GM18502 (cell line): ENCODE measurements around the gene TRRAP.

Experiments used
- ATAC-seq: cut with Tn5 transposase; IDR thresholded peaks from one replicate; pipeline ENCODE4 v1.9.1; 2021; ENCODE audit warnings: mild to moderate bottlenecking; ENCODE audit not compliant: unreplicated experiment, poor library complexity

Gene TRRAP

DNA sequence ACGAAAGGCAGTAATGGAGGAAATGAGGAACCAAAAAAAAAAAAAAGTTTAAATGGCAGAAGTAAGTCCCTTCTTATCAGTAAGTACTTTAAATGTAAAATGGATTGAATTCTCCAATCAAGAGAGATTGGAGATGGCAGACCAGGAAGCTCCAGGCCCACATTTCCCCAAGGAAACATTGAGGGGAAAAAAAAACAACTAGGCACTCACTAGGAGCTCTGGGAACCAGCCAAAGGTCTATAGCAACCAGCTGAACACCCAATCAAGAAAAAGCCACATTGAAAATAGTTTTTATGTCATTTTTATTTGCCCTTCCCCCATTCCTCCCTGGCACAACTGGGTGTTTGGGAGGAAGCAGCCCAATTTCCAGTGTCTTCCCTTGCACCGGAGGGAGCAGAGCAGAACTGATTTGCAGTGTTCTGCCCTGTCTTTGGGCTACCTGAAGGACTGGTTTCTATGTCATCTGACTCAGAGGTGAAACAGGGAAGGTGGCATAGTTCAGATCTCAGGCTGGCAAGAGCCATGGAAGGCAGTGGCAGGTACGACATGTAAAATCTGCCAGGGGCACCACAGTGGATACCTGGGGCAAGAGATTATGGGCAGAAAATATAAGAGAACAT, 143.7 kb downstream of the TRRAP start:
- ATAC-seq: no peak

DNA sequence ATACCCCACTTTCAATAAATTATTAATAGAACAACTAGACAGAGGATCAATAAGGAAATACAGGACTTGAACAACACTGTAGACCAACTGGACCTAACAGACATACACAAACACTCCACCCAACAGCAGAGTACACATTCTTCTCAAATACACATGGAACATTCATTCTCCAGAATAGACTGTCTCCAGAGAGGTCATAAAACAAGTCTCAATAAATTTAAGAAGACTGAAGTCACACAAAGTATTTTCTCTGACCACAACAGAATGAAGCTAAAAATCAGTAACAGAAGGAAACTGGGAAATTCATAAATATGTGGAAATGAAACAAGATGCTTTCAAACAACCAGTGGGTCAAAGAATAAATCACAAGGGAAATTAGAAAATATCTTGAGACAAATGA, 145.7 kb downstream of the TRRAP start:
- no peak for ATAC-seq

DNA sequence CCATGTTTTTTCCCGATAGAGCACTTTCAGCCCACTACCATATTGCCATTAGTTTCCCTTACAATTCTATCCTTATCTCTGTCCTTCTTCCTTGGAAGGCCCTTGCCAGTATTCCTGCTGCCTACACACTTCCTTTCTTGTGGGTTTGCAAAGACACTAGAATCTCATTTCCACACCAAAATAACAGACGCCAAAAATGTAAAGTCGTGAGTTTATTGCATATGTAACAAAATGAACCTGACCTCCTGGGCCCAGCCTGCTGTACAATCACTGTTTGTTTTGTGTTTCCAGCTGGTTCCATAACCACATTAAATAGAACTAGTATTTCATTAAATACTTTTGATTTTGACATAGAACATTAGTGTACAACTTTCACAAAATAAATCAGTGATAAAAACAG, 148.9 kb downstream of the TRRAP start:
- no peak for ATAC-seq

DNA sequence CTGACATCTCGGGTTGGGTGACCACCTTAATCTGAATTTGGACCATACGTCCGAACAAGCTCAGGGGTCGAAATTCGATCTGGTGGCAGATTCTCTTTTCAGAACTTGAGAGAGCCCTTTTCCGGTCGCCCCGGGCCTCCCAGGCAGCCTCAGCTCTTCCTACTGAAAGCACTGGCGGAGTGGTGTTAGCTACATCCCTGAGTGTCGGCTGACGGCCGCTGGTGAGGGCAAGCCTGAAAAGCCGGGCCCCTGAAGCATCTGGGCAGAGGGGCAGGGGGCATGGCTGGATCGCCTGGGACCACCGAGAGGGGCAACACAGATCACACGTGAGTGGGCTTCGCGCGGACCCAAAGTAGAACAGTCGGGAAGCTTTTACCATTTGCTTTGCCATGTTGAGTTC, 149.5 kb downstream of the TRRAP start:
- no peak for ATAC-seq

DNA sequence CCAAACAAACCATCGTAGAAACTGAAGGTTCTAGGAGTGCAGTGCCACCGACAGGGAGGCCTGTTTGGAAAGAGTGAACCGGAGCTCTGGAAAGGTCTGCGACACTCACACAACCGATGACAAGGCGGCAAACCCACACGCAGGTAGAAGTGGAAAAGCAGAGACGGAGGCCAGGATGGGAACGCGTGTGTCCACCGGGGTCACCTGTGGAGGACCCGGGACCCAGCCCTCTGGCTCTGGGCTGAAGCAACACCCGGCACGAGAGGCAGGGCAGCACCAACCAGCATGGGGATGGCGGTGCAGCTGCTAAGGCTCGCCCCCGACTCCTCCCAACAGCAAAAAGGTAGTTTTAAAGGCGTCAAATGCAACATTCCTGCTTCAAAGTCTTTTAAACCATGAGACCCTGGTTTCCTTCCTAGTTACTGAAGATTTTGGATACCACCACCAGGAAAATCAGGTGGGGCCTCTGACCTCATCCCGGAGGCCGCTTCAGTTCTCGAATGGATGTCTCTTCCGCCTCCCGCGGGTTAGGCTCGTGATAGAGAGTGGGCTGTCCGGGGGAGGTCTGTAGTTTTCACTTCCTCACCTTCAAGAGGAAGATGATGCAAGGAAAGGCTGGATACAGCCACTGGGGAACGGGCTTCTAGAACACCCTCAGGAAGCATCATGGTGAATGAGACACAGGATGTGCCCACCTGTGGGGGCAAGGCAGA, 150.1 kb downstream of the TRRAP start:
- ATAC-seq: no peak

DNA sequence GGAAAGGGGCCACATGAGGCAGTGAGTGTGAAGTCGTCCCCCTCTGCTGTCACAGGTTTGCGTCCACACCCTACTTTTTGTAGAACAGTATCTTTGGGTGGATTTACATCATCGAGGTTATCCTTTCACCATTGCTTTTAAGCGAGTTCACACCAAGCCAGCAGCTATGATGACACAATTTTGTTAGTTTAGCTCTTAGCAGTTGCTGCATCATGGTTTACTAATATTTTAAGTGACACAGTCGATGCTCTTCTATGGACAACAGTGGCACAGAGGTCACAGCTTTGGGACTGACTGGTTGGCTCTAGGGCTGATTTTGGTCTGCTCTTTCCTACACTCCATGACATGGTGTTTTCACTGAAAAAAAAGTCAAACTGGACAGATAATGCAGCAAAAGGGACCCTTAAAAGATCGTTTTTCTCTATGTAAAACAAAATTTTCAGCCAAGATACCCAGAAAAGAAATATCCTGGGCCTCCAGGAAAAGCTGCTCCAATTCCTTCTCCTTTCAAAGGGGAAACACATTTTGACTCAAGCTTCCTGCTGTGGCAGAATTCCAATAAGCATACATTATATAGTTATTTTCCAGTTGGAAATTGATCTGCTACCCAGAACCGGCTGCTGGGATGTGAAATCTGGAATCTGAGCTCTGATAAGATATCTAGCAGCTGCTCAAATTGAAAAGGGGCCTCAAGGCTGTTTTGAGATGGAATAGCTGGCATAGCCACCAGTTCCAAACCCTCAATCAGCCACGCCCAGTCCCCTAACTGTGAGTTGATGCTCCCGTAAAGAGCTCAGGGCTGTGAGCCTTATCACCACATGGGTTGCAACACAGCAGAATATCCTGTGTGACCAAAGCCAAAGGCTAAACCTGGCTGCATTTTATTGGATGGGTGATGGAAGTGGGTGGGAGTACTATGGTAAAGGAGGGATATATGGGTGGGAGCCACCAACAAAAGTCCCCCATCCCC, 151.4 kb downstream of the TRRAP start:
- no peak for ATAC-seq

DNA sequence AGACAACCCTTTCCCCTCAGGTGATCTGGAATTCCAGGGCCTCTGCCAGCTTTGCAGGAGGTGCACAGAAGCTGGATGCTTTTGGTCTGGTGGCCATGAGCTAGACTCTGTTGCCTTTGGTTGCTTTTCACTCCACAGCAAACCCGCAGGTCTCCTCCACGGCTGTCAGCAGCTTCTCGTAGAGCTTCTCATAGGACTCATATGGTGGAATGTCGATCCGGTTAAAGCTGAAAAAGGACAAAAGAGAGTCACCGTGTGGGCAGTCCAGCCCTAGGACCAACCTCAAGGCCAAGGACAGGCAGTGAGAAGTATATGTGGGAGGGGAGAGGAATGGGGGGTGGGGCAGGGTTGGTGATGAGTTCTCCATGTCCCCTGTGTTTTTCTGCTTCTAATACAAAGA, 152.1 kb downstream of the TRRAP start:
- ATAC-seq: no peak

DNA sequence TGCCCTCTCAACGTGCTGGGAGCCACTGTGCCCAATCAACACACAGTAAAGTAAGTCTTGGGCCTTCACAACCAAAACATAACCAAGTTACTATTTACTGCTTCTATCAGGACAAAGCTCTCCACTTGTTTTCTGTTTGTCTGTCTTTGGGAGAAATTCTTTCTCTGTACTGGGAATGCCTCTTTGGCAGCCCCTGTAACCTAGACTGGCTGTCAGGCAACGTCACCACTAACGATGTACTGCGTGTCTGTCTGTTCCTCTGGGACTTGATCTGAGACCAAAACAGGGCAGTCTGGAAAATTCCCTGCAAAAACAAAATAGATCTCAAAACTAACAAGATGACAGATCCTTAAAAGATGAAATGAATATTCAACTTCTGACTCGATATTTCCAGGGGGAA, 152.6 kb downstream of the TRRAP start:
- ATAC-seq: no peak

DNA sequence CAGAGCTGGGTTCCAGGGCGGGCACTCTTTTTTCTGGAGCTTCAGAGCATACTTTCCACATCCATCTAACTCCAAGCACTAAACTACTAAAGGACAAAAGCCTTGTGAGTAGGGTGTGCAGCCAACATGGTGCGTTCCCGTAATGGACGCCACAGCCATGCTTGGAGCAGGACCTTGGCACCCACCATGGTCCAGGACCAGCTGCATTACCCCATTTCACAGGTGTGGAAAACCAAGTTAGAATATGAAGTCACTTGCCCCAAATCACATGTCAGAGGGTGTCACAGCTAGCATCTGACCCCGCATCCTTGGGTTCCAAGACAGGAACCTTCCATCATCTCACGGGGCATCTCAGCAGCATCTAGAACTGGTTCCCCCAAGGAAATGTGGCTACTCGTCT, 153.2 kb downstream of the TRRAP start:
- no peak for ATAC-seq

DNA sequence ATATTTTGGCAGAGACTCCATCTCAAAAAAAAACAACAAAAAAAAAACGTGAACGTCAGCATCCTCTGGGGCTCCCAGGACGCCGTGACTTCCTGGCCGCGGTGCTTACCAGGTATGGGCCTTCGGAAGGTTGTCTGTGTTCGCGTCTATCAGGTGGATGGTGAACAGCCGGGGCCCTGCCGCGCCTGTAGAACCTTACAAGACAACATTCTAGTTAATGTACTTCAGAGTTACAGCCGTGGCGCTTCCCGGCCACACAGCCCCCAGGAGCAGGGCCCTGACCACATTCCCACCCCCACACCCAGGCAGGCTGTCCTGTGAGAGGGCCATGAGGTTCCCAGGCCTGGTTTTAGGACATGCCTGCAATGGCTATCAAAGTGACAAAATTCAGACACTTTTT, 154.6 kb downstream of the TRRAP start:
- no peak for ATAC-seq

DNA sequence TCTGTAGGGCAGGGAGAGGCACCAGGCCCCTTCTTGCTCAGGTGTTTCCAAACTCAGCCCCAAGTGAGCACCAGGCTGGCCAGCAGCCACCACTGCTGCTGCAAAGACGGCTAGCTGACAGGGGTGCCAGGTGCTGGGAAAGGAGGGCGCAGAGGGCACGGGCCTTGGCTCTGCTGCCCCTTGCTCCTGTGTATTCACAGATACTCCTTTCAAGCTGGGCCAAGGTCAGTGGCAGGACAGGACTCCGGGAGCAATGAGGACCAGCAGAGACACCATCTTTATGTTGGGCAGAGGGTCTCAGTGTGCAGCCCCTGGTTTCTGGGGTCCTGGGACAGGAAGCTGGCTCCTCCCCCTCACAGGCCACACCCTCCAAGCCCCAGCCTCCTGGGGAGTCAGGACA, 155.4 kb downstream of the TRRAP start:
- no peak for ATAC-seq

DNA sequence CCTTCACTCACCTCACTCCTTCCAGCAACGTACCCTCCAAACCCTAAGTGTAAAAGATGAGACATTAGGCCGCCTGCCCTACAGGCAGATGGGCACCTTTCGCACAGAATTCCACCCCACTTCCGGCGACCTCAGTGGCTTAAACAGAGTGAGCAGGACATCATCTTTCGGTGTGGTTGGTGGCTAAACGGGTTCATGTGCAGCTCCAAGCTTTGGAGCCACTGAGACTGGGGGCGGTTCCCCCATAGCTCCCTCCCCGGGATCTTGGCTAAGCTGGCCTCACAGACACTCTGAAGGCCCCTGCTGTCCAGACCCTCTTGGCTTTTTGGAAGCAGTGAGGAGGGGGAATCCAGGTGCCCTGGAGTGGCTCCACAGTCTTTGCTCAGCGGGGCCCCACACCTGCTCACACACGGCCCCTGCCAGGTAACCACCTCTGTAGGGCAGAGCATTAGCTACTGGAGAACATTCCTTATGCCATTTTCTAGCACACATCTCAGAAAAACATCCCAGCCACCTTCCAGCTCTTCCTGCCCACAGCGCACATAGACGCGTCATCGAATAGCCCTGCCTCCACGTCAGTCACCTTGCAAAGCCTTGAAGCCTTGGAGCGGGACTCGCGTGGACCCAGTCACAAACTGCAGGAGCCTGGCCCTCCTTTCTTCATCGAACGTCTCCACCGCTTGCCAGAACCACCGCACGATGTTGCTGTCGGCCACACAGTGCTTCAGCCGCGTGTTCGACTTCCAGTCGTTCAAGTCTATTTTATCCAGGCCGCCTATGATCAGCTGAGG, 156.8 kb downstream of the TRRAP start:
- no peak for ATAC-seq

DNA sequence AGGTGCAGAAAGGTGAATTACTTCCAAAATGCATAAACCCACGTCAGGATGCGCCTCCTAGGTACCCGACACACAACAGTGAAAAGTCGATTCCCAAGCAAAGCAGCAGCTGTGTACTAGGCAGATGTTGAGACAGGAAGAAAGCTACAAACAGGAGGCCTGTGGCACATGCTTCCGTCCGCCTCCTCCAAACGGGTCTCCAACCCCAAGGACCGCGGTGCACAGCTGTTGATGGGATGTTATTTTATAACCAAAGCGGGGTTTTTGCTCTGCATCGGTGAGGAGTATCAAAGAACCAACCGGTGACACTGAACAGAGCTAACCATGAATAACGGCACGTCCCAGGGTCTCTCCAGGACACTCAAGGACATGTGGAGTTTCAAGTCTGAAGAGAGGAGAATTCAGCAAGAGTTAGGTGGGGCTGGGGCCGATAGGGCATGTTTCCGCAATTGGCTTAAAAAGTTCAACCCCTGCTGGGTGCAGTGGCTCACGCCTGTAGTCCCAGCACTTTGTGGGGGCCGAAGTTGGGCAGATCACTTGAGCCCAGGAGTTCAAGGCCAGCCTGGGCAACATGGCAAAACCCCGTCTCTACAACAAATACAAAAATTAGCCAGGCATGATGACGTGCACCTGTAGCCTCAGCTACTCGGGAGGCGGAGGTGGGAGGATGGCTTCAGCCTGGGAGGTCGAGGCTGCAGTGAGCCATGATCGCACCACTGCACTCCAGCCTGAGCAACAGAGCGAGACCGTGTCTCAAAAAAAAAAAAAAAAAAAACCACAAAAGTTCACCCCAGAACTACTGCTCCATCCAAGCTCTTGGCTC, 157.6 kb downstream of the TRRAP start:
- ATAC-seq: no peak

DNA sequence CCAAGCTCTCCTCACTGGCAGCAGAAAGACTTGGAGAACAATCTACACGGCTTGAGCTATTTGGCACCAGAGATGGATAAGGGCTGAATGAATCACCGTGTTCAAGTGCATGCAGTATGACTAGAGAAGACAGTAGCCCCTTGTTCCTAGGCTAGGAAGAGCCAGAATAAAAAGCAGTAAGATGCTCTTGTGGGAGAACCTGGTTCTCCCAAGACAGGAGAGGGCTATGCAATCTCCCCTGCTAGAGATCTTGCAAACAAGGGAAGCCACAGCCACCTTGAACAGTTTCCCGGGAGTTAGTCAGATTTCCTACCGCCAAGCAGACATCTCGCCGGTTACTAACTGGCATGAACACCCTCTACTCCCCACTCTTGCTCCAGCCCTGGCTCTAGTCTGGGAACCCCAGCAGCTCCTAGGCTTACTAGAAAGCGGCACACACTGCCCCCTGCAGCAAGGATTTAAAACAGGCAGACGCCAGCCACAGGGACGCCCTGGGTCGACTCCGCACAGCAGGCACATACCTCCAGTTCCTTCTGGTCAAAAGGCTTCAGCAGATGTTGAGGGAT, 158.3 kb downstream of the TRRAP start:
- ATAC-seq: no peak

DNA sequence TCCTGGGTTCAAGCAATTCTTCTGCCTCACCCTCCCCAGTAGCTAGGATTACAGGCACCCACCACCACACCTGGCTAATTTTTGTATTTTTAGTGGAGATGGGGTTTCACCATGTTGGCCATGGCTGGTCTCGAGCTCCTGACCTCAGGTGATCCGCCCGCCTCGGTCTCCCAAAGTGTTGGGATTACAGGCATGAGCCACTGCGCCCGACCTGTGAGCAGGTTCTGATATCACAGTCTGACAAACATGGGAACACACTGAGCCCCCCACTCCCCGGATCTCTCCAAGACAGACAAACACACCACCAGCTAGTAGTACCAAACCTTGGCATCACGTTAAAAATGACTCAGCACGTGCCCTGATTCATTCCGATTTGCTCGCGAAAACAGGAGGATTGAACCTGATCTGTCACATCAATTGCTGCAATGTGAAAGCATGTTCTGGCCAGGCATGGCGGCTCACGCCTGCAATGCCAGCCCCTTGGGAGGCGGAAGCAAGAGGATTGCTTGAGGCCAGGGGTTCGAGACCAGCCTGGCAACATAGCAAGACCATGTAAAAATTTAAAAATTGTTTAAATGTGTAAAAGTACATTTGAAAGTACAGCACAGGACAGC, 159.1 kb downstream of the TRRAP start:
- ATAC-seq: no peak

DNA sequence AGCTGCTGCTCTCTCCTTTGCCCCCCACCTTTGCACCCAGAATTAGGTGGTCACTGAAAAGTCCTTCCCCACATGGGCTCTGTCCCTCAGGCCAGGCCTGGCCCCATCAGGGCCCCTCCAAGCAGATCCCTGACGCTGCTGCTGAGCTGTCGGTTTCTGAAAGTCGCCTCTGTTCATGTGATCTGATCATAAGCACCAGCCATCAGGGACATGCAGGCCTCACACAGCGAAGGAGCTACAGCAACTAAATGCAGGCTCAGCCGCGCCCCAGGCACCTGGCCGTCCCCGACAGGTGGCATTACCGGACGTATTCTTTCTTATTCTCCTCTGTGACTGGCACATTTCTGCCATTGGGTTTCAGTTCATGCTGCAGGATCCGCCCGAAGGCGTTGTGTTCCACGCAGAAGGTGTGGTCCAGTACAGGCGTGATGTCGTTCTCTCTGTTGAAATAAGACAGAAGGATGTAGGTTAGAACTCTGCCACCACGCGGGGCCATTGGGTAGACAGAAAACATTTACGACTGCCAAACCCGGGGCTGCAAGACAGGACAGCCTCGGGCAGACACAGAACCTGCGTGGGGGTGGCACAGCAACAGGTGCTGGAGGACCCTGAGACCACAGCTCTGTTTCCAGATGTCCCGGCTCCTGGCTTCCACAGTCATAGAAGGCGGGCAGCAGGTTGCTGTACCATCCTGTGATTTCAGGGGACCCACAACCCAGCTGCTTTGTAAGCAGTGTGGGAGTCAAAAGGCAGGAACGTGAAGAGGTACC, 159.9 kb downstream of the TRRAP start:
- no peak for ATAC-seq

DNA sequence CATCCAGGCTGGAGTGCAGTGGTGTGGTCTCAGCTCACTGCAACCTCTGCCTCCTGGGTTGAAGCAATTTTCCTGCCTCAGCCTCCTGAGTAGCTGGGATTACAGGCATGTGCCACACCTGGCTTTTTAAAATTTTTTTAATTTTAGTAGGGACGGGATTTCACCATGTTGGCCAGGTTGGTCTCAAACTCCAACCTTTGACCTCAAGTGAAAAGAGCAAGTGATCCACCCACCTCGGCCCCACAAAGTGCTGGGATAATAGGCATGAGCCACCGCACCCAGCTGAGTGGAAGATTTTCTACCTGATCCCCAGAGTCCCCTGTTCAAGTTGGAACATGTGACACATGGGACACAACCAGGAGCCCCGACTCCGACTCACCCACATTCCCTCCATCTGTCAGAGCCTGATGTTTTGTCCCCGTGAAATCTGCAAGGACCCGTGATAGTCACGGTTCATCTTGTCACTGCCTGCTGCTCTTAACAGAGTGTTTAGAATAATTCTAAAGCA, 161.1 kb downstream of the TRRAP start:
- no peak for ATAC-seq
